PC-9 (cell line): Measurements from ENCODE around the gene CCBE1. TPM values are rescaled to one million over a fixed set of nuclear protein-coding genes. Genes with fewer than 3 reads are reported as not detected.

Experiments used
- BruUV-seq: library from RNA; stranded (reverse); fragments of 400-500 nt; replicated peaks from 2 replicates; lab custom pipeline; 2021; lab: Mats Ljungman, UMichigan
- CTCF ChIA-PET: fragments of 300-600 bp; sonication (Branson Sonifier 250); formaldehyde crosslinking; loops from one replicate; lab custom pipeline; 2022; ENCODE audit warnings: antibody characterized with exemption; lab: Charles Lee
- POLR2A ChIA-PET: fragments of 300-600 bp; sonication (Branson Sonifier 250); formaldehyde crosslinking; loops from one replicate; lab custom pipeline; 2022; ENCODE audit warnings: antibody characterized with exemption; ENCODE audit not compliant: unreplicated experiment; lab: Charles Lee
- DNase-seq, 2 experiments: peaks; one replicate each; pipeline versions ENCODE4 v3.0.0 to v3.0.0-alpha.2; 2015 to 2022; ENCODE audit warnings: mixed read lengths in 1 of 2
- H2AFZ ChIP-seq: fragments of 200-600 bp; sonication (generic); 2 replicates; pipeline ENCODE4 v1.8.1; 2017; ENCODE audit warnings: antibody characterized with exemption
- H3F3A ChIP-seq: fragments of 200-600 bp; sonication (generic); 2 replicates; pipeline ENCODE4 v1.8.1; 2017; ENCODE audit warnings: antibody characterized with exemption, mild to moderate bottlenecking, low read depth; ENCODE audit not compliant: insufficient read depth
- H3K27ac ChIP-seq: fragments of 200-600 bp; sonication (generic); 2 replicates; pipeline ENCODE4 v1.6.1; 2016; ENCODE audit warnings: mixed run types
- H3K27me3 ChIP-seq: fragments of 200-600 bp; sonication (generic); 2 replicates; pipeline ENCODE4 v1.6.1; 2016; ENCODE audit warnings: low read depth, mixed run types; ENCODE audit not compliant: insufficient read depth
- H3K36me3 ChIP-seq: fragments of 200-600 bp; sonication (generic); 2 replicates; pipeline ENCODE4 v1.6.1; 2016; ENCODE audit warnings: low read depth, mixed run types
- H3K4me1 ChIP-seq: fragments of 200-600 bp; sonication (generic); replicated peaks from 2 replicates; pipeline ENCODE4 v1.6.1; 2016; ENCODE audit warnings: mixed run types; ENCODE audit not compliant: insufficient read depth
- H3K4me2 ChIP-seq: fragments of 200-600 bp; sonication (generic); 2 replicates; pipeline ENCODE4 v1.6.1; 2017; ENCODE audit warnings: mixed run types
- H3K4me3 ChIP-seq: fragments of 200-600 bp; sonication (generic); 2 replicates; pipeline ENCODE4 v1.6.1; 2016; ENCODE audit warnings: mixed run types
- H3K79me2 ChIP-seq: fragments of 200-600 bp; sonication (generic); 2 replicates; pipeline ENCODE4 v1.6.1; 2017; ENCODE audit warnings: low read depth, mixed run types
- H3K9me2 ChIP-seq: fragments of 200-600 bp; sonication (generic); 2 replicates; pipeline ENCODE4 v1.8.1; 2017; ENCODE audit warnings: mild to moderate bottlenecking; ENCODE audit not compliant: insufficient read depth
- H3K9me3 ChIP-seq: fragments of 200-600 bp; sonication (generic); 2 replicates; pipeline ENCODE4 v1.8.1; 2016; ENCODE audit warnings: low read depth; ENCODE audit not compliant: insufficient read depth
- H4K20me1 ChIP-seq: fragments of 200-600 bp; sonication (generic); 2 replicates; pipeline ENCODE4 v1.8.1; 2017; ENCODE audit not compliant: insufficient read depth
- EZH2 ChIP-seq: fragments of 200-600 bp; sonication (generic); IDR thresholded peaks from 2 replicates; pipeline ENCODE4 v1.8.0; 2017; ENCODE audit warnings: antibody characterized with exemption, low read depth
- intact Hi-C: fragments of 100-400 bp; cut with micrococcal nuclease; formaldehyde crosslinking; loops from one replicate; pipeline ENCODE4 v1.10.0; 2022; ENCODE audit not compliant: unreplicated experiment
- total RNA-seq: library from RNA; stranded (reverse); gene quantifications from 2 replicates; pipeline ENCODE4 v1.2.3, GENCODE V29; 2021
- TF ChIP-seq, protein P1 (sequence below): fragments of 200-600 bp; sonication (generic); conservative IDR thresholded peaks from 2 replicates; pipeline ENCODE4 v1.6.1; 2017; ENCODE audit warnings: mixed run types, antibody characterized with exemption, mild to moderate bottlenecking, moderate library complexity

Gene CCBE1
- total RNA-seq, 1 experiment from 2014 or later = 5.8 TPM

DNA sequence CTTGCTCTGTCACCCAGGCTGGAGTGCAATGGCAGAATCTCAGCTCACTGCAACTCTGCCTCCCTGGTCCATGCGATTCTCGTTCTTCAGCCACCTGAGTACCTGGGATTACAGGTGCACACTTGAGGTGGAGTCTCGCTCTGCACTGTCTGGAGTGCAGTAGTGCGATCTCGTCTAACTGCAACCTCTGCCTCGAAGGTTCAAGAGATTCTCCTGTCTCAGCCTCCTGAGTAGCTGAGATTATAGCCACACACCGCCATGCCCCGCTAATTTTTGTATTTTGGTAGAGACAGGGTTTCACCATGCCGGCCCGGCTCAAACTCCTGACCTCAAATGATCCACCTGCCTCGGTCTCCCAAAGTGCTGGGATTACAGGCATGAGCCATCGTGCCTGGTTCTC is 83.3 kb downstream of the CCBE1 start:
- Histone ChIP-seq H2AFZ (no peak overlapping the region), H3K27ac (no peak overlapping the region), H3K79me2 (no peaks in the 10 kb centered on the region), H3K27me3 (no peaks in the 10 kb centered on the region), H3K9me2 (no peaks in the 10 kb centered on the region), H3K4me3 (no peak overlapping the region), H3K36me3 (no peaks in the 10 kb centered on the region), H4K20me1 (no peaks in the 10 kb centered on the region), H3K4me1 (peaks cover 12% of the 10 kb centered on the region), H3K4me2 (no peak overlapping the region), H3K9me3 (no peaks in the 10 kb centered on the region), H3F3A (no peaks in the 10 kb centered on the region; the same call in 1 of the 2 replicates)
- ChIA-PET CTCF (no interaction called here), POLR2A (no interaction called here)
- DNase-seq = no peak
- intact Hi-C loops = no loop called here
- TF ChIP-seq, protein P1, sequence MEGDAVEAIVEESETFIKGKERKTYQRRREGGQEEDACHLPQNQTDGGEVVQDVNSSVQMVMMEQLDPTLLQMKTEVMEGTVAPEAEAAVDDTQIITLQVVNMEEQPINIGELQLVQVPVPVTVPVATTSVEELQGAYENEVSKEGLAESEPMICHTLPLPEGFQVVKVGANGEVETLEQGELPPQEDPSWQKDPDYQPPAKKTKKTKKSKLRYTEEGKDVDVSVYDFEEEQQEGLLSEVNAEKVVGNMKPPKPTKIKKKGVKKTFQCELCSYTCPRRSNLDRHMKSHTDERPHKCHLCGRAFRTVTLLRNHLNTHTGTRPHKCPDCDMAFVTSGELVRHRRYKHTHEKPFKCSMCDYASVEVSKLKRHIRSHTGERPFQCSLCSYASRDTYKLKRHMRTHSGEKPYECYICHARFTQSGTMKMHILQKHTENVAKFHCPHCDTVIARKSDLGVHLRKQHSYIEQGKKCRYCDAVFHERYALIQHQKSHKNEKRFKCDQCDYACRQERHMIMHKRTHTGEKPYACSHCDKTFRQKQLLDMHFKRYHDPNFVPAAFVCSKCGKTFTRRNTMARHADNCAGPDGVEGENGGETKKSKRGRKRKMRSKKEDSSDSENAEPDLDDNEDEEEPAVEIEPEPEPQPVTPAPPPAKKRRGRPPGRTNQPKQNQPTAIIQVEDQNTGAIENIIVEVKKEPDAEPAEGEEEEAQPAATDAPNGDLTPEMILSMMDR = no peak
- TF ChIP-seq EZH2 = no peak
- no TSS peak for BruUV-seq

DNA sequence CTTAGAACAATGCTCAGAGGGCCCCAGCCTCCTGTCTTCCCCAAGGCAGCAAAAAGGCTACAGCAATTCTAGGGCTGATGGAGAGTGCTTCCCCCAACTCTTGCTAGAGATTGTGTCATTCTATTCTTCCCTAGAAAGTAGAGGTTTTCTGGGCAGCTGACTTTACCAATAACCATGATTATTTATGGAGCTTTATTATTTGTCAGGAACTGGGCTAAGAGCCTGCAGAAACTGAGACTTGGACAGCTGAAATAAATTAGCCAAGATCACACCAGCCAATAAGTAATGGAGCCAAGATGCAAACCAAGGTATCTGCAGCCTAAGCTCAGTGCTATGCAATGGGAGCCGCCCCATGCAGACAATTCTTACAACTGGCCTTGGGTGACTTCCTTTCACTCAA is 84.8 kb downstream of the CCBE1 start:
- POLR2A ChIA-PET = no interaction called here
- no peaks in the 10 kb centered on the region; the same call in 1 of the 2 replicates for H3F3A ChIP-seq

DNA sequence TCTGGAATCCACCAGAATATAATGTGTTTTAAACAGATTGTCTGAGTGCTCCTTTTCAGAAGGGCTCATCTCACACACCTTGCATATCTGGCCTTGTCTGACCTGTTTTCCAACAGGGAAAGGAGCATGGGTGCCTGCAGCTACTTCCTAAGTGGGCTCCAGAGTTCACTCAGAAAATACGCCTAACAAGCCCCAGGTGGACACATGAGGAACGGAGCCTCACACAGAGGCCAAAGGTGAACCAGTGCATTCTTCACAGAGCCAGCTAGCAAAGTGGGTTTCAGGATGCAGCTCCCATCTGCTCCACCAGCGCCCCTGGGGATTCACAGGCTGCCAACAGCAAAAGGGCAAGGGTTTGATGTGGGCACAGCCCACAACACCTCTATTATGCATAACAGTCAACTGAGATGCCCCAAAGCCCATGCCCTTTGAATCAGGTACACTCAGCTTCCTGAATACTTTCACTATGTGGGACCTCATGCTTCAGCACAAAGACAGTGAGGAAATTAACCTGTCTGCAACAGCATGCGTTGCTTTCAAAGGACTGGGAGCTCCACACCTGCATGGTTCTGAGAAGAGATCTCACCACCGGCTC is 86.6 kb downstream of the CCBE1 start:
- Histone ChIP-seq H3K4me3 (no peak overlapping the region), H2AFZ (no peak overlapping the region), H3K4me1 (no peaks in the 10 kb centered on the region), H3K9me2 (no peaks in the 10 kb centered on the region), H3K36me3 (no peaks in the 10 kb centered on the region), H3K4me2 (no peak overlapping the region), H3K27me3 (no peaks in the 10 kb centered on the region), H3F3A (no peaks in the 10 kb centered on the region), H4K20me1 (no peaks in the 10 kb centered on the region), H3K79me2 (no peaks in the 10 kb centered on the region), H3K27ac (no peak overlapping the region), H3K9me3 (no peaks in the 10 kb centered on the region)
- BruUV-seq = no TSS peak
- no peak for TF ChIP-seq EZH2
- TF ChIP-seq, protein P1 = no peak
- ChIA-PET POLR2A (no interaction called here), CTCF (no interaction called here)
- no peak for DNase-seq
- intact Hi-C loops = no loop called here

More for the DNA sequence above, 84.8 kb downstream of the CCBE1 start:
- peaks cover 5% of the 10 kb centered on the region for H3K4me1 ChIP-seq
- DNase-seq = no peak
- no peak overlapping the region for H3K4me2 ChIP-seq
- no peak overlapping the region for H2AFZ ChIP-seq
- intact Hi-C loops = no loop called here
- H3K9me3 ChIP-seq = no peaks in the 10 kb centered on the region
- no peaks in the 10 kb centered on the region for H3K79me2 ChIP-seq
- H3K27me3 ChIP-seq = no peaks in the 10 kb centered on the region
- CTCF ChIA-PET = no interaction called here
- TF ChIP-seq EZH2 = no peak
- TF ChIP-seq, protein P1 = no peak
- H3K4me3 ChIP-seq = no peak overlapping the region
- H3K27ac ChIP-seq = no peak overlapping the region
- H4K20me1 ChIP-seq = no peaks in the 10 kb centered on the region
- no peaks in the 10 kb centered on the region for H3K36me3 ChIP-seq
- no TSS peak for BruUV-seq
- no peaks in the 10 kb centered on the region for H3K9me2 ChIP-seq
